GM10847 (cell line): ENCODE measurements around the gene USH2A.

Source experiments
- POLR2A ChIP-seq: IDR thresholded peaks from 2 replicates; pipeline ENCODE4 v1.6.1; 2011; ENCODE audit not compliant: insufficient read length; ENCODE audit errors: extremely low read depth

The USH2A gene

DNA sequence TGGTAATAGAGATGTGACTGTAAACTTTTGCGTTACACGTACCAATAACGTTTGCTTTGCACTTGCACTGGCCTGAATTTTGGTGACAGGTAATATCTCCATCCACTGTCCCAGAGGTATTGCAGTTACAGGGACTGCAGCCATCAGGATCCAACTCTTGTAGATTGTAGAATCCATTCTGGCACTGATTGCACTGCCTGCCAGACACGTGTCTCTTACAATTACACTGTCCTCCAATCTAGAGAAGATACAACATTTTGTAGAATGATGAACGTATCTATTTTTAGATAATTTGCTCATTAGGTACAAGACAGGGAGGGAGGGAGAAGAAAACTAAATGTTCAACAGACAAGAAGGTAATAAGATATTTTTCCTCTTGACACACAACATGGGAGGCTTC is 172.4 kb downstream of the USH2A start:
- TF ChIP-seq POLR2A, result no peak

DNA sequence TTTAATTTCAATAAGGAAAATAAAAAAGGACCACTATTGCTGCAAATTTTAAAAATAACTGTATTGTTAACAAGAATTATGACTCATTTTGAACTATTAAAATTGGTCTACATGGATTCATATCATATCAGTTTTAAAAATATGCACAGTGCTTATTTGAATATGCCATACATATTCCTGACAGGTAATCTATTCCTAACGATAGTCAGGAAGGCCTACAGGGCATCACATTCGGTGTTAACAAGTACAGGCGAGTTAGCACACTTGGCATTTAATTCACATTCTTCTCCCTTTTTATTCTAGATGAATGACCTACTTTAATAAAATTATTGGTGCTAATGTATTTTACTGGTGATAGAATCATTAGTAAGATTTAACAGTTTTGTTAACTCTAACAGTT is 174.6 kb downstream of the USH2A start:
- TF ChIP-seq POLR2A, result no peak

GRCh38 chr1:216247937-216248336 is 175.3 kb downstream of the USH2A start:
- no peak for TF ChIP-seq POLR2A

GRCh38 chr1:216246577-216247203 is 176.6 kb downstream of the USH2A start:
- TF ChIP-seq POLR2A, result no peak

- TF ChIP-seq POLR2A, result no peak
Observed at GRCh38 chr1:216238844-216239243, 184.4 kb downstream of the USH2A start.

DNA sequence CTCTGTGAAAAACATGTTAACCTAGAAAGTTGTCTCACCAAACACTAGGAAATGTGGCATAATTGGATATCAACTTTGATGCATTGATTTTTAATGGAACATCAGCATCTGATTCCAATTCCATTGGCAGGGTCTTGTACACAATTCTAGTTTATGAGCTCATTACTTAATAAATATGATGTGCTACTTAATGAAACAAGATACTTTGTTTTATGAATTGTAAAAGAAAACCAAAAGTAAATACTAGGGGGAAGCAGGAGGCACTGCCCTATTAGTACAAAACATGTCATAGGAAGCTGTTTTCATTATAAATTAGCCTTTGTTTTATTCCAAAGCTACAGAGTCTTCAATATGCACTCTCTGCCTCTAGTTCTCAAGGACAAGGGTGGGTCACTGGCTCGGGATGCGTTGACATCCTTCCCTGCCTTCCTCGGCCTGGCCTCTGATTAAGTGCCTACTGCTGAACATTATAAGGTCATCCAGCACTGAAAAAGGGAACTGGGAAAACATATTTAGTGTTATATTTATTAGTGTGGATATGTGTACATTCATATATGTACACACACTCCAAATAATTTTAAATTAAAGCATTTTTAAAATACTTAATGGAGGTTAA is 185.2 kb downstream of the USH2A start:
- TF ChIP-seq POLR2A, result no peak

DNA sequence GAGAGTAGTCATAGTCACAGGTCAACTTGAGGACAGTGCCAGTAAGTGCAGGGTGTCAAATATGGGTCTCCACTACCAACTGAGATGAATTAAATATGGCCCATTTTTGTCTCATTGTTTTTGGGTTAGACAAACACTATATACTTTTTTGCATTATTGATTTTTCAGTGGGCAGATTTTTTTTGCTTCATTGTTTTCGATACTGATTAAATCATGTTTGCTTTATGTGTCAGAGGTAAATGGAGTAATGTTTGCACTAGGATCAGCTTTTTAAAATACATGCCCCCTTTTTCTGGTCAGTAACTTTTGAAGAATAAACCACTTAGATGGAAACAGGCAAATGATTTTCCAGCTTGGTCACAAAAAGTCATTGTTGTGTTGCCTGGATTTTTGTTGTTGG is 199.0 kb downstream of the USH2A start:
- TF ChIP-seq POLR2A, result no peak

DNA sequence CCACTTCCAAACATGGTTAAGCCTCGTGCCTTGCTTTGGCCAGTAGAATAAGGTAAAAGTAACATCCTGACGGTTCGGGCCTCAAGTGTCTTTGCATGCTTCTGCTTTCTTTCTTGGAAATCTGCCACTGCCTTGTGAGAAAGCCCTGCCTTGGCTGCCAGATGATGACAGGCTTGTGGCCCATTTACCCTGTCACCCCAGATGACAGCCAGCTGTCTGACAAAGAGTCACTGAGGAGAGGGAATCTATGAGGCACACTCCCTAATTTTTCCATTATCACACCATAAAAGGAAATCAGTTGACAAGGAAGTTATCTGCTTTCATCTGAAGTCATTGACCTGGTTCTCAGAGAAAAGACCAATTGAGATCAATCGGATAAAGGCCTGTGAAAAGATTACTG is 199.8 kb downstream of the USH2A start:
- no peak for TF ChIP-seq POLR2A

DNA sequence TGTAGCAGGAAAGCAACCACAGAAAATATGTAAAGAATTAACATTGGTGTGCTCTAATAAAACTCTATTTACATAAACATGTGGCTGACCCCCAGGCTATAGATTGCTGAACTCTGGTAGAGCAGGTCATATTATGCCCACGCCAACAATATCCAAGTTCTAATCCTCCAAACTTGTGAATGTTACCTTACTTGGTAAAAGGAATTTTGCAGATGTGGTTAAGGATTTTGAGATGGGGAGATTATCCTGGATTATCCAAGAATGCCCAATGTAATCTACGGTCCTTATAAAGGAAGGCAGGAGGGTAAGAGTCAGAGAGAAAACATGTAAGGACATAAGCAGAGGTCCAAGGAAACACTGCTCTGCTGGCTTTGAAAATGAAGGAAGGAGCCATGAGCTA is 201.0 kb downstream of the USH2A start:
- TF ChIP-seq POLR2A, result no peak

DNA sequence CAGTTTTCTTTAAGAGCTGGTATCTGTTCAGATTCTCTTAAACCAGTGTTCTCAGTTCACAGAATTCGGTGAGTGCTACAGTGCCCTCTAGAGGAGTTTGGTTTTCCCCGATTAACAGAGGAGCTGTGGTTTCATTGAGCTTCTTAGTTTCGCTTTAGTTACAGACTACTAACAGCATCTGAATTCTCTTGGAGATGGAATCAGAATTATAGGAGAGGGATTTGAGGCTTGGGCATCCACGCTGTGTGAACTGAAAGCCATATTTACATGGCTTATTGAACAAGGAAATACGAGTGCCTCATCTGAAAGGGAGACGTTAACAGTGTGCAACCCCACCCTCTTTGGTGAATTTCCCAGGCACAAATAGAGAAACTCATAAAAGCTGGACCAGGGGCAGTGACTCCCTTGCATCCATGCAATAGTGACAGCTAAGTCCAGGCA is 202.0 kb downstream of the USH2A start:
- no peak for TF ChIP-seq POLR2A

- no peak for TF ChIP-seq POLR2A
Observed at GRCh38 chr1:216216305-216216704, 206.9 kb downstream of the USH2A start.

DNA sequence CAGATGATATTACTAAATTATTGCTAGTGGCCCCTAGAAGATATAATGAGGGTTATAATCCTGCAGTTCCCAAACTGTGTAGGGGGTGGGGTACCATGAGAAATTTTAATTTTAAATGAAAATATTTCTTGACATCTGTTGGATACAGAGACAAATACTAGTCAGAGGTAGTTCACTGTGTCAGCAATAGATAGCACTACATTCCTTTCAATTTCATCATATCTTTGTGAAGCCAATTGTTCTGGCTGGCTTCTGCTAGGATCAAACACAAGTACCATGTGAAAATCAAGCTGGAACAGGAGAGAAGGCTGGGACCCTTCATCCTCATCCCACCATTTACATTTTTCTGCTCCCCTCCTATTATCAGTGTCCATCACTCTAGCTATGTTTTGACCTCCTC is 208.1 kb downstream of the USH2A start:
- no peak for TF ChIP-seq POLR2A

GRCh38 chr1:216212826-216213225 is 210.4 kb downstream of the USH2A start:
- no peak for TF ChIP-seq POLR2A

DNA sequence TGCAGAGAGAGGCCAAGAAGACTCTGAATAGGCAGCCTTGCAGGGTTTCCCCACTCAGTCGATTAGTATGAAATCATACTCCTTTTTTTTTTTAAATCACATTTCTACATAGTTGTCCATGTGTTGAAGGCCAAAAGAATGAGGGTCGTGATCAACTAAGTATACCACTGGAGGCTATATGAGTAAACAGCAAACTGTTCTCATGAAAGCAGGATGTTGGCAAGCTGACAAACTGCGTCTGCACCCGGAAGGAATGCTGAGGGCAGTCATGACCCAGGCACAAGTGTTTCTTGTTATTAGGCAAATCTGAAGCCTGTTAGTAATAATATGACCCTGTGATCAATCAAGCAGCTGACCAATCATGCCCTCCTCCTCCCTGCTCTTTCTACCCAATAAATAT is 213.2 kb downstream of the USH2A start:
- no peak for TF ChIP-seq POLR2A

DNA sequence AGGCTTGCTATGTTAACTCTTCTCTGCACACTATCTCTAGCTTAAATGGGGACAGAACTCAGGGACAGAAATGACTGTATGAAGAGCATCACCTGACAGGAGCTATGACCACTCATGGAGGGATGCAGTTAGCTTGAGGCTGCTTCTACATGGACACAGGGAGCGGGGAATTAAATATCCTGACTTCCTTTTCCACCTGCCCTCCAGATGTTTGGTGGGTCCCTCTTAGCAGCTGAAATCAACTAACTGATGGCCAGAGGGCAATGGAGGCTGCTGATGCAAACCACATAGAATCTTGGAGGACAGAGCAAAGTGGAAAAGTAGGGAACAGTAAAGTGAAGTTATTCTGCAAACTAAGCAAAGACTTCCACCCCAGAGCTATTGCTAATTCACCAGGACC is 214.1 kb downstream of the USH2A start:
- no peak for TF ChIP-seq POLR2A

DNA sequence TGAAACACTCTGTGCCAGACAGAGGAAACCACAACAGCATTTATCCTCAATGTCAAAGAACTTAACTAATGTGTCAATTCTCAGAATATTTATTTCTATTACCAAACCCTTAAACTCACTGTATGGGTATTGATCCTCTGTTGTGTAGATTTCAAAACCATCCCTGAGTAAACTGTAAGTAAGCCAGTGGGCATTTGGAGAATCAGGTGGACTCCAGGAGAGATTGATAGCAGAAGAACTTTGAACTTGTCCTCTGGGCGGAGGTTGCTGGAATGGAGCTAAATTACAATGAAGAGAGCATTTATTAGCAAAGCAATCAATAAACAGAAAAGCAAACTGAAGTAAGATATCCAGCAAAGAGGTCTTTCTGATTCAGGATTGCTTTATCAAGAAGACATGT is 216.1 kb downstream of the USH2A start:
- no peak for TF ChIP-seq POLR2A

- TF ChIP-seq POLR2A, result no peak
Observed at GRCh38 chr1:216205176-216205575, 218.1 kb downstream of the USH2A start.
